ENCODE data around the gene BCAP31.
"Not testable (repeated sequence)": the region's sequence is repeated elsewhere in the genome, so short reads cannot be mapped to it uniquely, and the experiment has no call there.

- not testable (repeated sequence) for TF ChIP-seq CTCF, POLR2A (IDR thresholded peaks at IDR 0.05)
Observed at GRCh38 chrX:153745067-153745433, 20.9 kb upstream of the BCAP31 start.

Measured in ovary (tissue), 3 donors.